Upper lobe of right lung (tissue), 1 donor: ENCODE results near the gene MITF. TPM values are rescaled to one million over a fixed set of nuclear protein-coding genes. Genes with fewer than 3 reads are reported as not detected.

Experiments
- ATAC-seq: fragments of 200-7000 bp; cut with Tn5 transposase; one replicate; pipeline ENCODE4 v1.9.1; 2020; ENCODE audit warnings: mild to moderate bottlenecking, moderate library complexity
- DNase-seq: peaks from one replicate; pipeline ENCODE4 v3.0.0-alpha.2; 2020
- H3K27ac ChIP-seq: fragments of 200-600 bp; one replicate; pipeline ENCODE4 v1.8.0; 2022
- H3K27me3 ChIP-seq: fragments of 200-600 bp; one replicate; pipeline ENCODE4 v1.8.0; 2022; ENCODE audit warnings: mild to moderate bottlenecking
- H3K36me3 ChIP-seq: fragments of 200-600 bp; one replicate; pipeline ENCODE4 v1.8.0; 2022
- H3K4me1 ChIP-seq: fragments of 200-600 bp; one replicate; pipeline ENCODE4 v1.8.0; 2022
- H3K4me3 ChIP-seq: fragments of 200-600 bp; one replicate; pipeline ENCODE4 v1.8.0; 2022; ENCODE audit warnings: mild to moderate bottlenecking
- H3K9me3 ChIP-seq: fragments of 200-600 bp; one replicate; pipeline ENCODE4 v1.8.0; 2022
- CTCF ChIP-seq: fragments of 200-600 bp; IDR thresholded peaks from one replicate; pipeline ENCODE4 v1.8.0; 2022; ENCODE audit warnings: antibody characterized with exemption
- intact Hi-C: fragments of 100-400 bp; cut with DNase I; formaldehyde crosslinking; loops from one replicate; pipeline ENCODE4 v1.11.0; 2022
- total RNA-seq: library from RNA; stranded (reverse); fragmentation: NEBNext Ultra II Directional; extraction: Animal tissue kit (Norgen Biotek cat#: 25700); gene quantifications from one replicate; pipeline ENCODE4 v1.2.1, GENCODE V29; 2021
- donor health status: DM: no; HTN: yes; CAD: no; lungs with severe emphysema.

The MITF gene
- total RNA-seq, 1 donor from 2014 or later: 29.5 TPM

GRCh38 chr3:69848113-69848512, 108.8 kb downstream of the MITF start:
- ATAC-seq: no peak
- Histone ChIP-seq H3K36me3 (no peaks in the 10 kb centered on the region), H3K9me3 (no peaks in the 10 kb centered on the region), H3K4me1 (no peaks in the 10 kb centered on the region), H3K27me3 (no peaks in the 10 kb centered on the region), H3K4me3 (no peak overlapping the region), H3K27ac (no peak overlapping the region)
- DNase-seq: no peak
- intact Hi-C loops: no loop called here
- TF ChIP-seq CTCF: no peak

- no peak for TF ChIP-seq CTCF
- ATAC-seq: no peak
- intact Hi-C loops: no loop called here
- Histone ChIP-seq H3K9me3 (no peaks in the 10 kb centered on the region), H3K27ac (no peak overlapping the region), H3K36me3 (no peaks in the 10 kb centered on the region), H3K4me1 (peaks cover 7% of the 10 kb centered on the region), H3K27me3 (no peaks in the 10 kb centered on the region), H3K4me3 (no peak overlapping the region)
- no peak for DNase-seq
These were observed 111.6 kb downstream of the MITF start for GRCh38 chr3:69850849-69851248.

GRCh38 chr3:69853027-69853426, 113.8 kb downstream of the MITF start:
- Histone ChIP-seq H3K4me1 (peaks cover 9% of the 10 kb centered on the region), H3K27ac (no peak overlapping the region), H3K36me3 (no peaks in the 10 kb centered on the region), H3K27me3 (no peaks in the 10 kb centered on the region), H3K9me3 (no peaks in the 10 kb centered on the region), H3K4me3 (no peak overlapping the region)
- intact Hi-C loops: no loop called here
- TF ChIP-seq CTCF: no peak
- DNase-seq: no peak
- no peak for ATAC-seq

- Histone ChIP-seq H3K4me1 (peaks cover 9% of the 10 kb centered on the region), H3K36me3 (no peaks in the 10 kb centered on the region), H3K4me3 (no peak overlapping the region), H3K27me3 (no peaks in the 10 kb centered on the region), H3K9me3 (no peaks in the 10 kb centered on the region), H3K27ac (no peak overlapping the region)
- peak; percentile 49 for TF ChIP-seq CTCF
- ATAC-seq: peak; percentile 60
- intact Hi-C loops: no loop called here
- no peak for DNase-seq
These were observed 116.3 kb downstream of the MITF start for GRCh38 chr3:69855436-69856162.

GRCh38 chr3:69856965-69857705, 117.9 kb downstream of the MITF start:
- H3K27ac ChIP-seq: no peak overlapping the region
- H3K9me3 ChIP-seq: no peaks in the 10 kb centered on the region
- no peak for TF ChIP-seq CTCF
- no peaks in the 10 kb centered on the region for H3K27me3 ChIP-seq
- H3K4me3 ChIP-seq: no peak overlapping the region
- H3K36me3 ChIP-seq: no peaks in the 10 kb centered on the region
- intact Hi-C loops: no loop called here
- no peak for DNase-seq
- peaks cover 9% of the 10 kb centered on the region for H3K4me1 ChIP-seq
- ATAC-seq: no peak
